SIG-M5 treated with dmso at 0.1 percent for 504 hours (cell line): ENCODE data around the gene PCNX2.
A peak's percentile ranks its signal among the peaks of the same experiment; 100 is the strongest.
"Not testable (repeated sequence)": the region's sequence is repeated elsewhere in the genome, so short reads cannot be mapped to it uniquely, and the experiment has no call there.

Experiments used
- DNase-seq: peaks from one replicate; lab custom pipeline; 2025; ENCODE audit not compliant: unreplicated experiment; lab: John Stamatoyannopoulos, UW

Gene PCNX2

DNA sequence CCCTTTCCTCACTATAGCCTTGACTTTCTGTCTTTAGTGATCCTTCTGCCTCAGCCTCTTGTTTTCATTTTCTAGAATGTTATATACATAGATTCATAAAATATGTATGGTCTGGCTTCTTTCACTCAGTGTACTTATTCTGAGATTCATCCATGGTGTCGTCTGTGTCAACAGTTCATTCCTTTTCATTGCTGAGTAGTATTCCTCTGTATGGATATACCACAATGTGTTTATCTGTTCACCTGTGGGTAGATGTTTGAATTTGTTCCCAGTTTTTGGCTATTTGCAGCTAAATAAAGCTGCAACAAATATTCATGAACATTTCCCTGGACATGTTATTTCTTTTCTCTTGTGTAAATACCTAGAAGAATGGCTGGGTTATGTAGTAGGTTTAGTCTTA, 131.8 kb downstream of the PCNX2 start:
- DNase-seq = no peak

DNA sequence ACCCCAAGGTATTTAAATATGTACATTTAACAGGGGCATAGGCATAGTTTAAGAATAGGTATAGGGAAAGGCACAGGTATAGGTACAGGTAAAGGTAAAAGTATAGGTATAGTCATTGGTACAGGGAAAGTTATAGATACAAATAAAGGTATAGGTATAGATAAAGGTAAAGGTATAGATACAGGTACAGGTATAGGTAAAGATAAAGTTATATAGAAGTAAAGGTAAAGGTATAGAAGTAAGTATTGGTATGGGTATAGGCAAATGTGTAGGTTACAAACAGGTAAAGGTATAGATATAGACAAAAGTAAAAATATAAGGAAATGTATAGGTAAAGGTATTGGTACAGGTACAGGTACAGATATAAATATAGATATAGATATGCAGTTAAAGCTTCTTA, 137.2 kb downstream of the PCNX2 start:
- DNase-seq = no peak

DNA sequence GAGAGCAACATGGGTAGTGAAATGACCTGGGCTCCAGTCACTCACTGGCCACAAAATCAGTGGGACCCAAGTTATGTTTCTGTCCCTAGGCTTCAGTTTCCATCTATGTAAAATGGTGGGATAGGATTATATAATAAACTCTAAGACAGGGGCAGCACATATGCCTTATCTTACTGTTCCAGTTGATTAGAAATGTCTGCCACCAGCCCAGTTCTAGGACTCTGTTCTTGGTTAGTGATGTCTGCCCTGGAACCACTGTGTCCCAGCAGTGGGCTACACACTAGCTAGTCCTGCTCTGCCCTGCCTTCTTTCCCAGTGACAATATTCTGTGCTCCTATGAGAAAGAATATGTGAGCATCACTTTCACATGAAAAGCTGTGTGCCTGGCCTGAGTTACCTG, 138.3 kb downstream of the PCNX2 start:
- no peak for DNase-seq

DNA sequence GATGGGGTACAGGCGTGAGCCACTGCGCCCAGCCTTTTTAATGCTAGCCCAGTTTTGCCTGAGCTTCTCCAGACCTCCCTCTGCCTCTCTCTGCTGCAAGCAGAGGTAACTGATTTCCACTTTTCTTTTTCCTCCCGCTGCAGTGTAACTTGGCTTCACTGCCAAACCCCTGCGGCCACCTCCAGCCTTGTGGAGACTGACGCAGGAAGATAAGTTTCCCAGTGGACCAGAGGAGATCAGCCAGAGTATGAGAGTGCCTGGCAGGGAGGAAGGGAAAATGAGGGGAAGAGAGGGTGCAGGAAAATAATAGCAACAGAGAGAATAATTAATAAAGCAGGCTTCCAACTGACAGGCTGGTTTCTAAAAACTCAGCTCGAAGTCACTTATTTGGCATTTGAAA, 143.7 kb downstream of the PCNX2 start:
- no peak for DNase-seq

DNA sequence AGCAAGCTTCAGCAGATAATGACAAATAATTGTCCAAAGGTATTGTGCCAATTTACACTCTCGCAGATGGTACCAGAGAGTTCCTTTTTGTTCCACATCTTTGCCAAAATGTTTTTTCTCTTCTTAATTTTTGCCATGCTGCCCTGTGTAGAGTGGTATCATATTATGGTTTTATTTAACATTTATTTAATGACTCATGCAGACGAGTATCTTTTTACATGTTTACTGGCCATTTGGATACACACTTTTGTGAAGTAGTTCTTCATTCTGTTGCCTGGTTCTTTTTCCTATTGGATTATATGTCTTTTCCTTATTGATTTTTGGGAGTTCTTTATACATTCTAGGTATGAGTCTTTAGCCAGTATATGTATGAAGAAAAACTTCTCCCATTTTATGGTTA, 151.1 kb downstream of the PCNX2 start:
- no peak for DNase-seq

DNA sequence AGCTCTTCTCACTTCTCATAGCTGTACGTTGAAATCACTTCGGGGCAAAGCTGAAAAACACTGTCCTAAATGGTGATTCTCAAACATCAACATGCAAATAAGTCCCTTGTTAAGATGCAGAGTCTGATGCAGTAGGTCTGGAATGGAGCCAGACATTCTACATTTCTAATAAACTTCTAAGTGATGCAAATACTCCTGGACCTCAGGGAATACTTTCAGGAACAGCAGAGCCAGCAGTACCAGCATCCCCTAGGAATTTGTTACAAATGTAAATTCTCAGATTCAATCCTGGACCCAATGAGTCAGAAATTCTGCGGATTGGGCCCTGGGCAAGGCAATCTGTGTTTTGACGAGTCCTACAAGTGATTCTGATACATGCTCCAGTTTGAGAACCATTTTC, 152.3 kb downstream of the PCNX2 start:
- DNase-seq = no peak

DNA sequence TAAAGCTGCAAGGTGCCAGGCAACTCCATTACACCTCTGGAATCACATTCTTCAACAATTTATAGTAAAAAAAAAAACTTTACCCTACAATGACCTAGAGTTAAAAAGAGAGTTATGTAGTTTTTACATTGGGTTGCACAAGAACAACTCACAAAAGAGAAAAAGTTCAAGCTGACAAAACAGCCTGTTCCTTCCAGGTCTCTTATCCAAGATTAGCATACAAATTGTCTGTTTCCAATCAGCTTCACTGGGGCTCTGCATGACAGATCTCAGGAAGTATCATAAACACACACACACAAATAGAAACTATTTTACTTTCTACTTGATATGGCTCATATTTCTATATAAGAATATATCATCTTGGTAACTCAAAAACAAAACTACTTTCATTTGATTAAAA, 154.6 kb downstream of the PCNX2 start:
- no peak for DNase-seq

DNA sequence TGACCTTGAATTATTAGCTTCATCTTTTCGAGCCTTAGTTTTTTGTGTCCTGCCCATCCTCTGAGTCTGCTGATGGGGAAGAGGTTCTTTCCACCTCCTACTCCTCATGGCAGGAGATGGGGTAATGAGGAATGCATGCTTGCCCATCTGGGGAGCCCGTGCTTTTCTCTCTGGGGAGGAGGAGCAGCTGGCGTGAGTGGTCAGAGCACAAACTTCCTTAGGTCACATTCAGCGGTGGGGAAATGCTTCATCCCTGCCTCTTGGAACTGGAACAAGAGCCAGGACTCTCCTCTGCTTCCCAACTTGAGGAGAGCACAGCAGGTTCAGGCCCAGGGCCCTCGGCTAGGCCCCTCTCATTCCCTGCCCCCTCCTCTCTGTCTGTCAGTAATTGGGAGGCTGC, 155.0 kb downstream of the PCNX2 start:
- DNase-seq = no peak

DNA sequence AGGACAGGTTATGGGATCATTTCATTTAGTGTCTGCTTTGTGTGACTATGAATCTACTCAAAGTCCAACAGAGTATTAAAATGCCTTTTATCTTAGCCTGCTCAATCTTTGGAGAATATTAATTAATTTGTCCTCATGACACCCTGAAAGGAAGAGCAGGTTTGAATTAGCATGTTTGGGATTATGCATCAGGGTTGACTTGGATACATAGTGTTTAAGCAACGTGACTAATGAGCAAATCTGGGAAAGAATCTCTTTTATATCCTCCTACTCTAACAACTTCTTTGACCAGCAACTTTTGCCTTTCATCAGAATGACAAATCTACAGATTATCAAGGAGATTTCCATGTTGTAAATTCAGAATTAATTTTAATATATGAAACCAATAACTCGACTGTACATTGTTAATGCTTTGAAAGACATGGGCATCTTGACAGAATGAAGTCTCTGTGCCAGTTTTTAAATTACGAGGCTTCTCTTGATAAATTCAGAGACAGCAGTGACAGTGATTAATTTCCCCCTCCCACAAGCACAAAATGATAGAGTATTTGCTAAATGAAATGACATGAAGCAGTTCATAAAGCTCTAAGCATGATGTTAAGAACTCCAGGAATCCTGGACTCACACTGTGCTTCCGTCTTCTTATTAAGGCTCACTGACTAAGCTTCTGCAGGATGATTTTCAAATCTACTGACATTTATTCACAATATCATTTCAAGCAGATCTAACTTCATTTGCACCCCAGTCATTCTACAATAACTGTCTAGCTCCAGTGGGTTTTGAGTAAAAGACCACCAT, 156.5 kb downstream of the PCNX2 start:
- no peak for DNase-seq

DNA sequence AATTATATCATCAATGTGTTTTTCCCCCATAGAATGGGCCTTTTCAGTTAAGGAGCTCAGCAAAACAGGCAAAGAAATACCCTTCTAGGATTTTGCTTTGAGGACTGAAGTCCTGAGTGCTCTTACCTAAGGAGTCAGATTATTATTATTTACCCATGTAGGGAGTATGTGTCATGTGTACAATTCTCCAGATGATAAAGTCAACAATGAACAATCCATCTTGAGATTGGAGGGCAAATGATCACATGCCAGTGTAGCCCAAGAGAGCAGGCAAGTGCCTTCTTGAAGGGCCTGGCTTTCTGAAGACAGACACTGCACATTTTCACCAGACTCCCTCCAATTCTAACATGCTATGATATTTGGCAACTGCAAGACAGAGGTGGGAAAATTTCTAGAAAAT, 159.7 kb downstream of the PCNX2 start:
- DNase-seq = no peak

DNA sequence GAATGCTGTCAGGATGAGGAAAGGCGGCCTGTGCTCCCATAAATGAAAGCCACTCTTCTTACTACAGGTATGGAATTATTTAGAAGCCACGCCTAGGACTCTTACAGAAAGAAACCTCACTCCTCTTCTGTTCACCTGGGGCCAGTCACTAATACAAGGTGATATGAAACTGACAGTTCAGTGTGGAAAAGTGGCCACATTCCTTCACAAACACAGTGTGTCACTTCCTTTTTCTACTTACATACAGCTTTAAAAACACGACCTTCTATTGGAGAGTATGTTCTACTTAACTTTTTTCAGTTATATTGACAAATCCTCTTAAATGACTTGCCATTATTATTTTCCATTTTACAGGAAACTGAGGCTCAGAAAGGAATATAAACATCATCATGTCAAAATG, 163.1 kb downstream of the PCNX2 start:
- DNase-seq = peak; percentile 5

DNA sequence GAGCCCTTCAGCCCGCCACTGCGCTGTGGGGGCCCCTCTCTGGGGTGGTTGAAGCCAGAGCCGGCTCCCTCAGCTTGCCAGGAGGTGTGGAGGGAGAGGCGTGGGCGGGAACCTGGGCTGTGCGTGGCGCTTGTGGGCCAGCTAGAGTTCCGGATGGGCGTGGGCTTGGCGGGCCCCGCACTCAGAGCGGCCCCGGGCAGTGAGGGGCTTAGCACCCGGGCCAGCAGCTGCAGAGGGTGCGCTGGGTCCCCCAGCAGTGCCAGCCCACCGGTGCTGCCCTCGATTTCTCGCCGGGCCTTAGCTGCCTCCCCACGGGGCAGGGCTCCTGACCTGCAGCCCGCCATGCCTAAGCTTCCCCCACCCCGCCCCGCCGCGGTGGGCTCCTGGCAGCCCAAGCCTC, 166.5 kb downstream of the PCNX2 start:
- not testable (repeated sequence) for DNase-seq

DNA sequence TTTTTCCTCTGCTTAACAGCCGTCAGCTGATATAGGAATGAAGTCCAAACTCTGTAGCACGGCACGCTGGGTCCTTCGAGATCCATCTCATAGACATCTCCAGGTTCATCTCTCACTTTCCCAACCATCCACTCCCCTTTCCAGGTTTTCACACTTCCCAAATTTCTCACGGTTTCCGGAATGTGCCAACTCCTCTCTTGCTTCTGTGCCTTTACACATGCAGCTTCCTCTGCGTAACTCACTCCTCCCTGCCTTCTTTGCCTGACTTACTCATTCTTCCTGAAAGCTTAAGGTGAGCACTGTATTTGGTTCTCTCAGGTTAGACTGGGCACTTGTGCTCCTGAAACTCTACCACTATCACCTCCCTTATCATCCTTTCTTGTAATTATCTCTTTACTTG, 168.4 kb downstream of the PCNX2 start:
- DNase-seq = no peak

DNA sequence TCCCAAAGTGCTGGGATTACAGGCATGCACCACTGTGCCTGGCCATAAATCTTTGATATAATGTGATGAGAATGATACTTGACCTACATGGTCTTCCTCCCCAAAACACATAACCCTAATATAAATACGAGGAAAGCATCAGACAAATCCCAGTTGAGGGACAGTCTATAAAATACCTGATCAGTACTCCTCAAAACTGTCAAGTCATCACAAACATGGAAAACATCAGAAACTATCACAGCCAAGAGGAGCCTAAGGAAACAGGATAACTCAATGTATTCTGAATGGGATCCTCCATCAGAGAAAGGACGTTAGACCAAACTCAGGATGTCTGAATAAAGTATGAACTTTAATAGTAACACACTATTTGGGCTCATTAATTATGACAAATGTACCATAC, 172.7 kb downstream of the PCNX2 start:
- no peak for DNase-seq

DNA sequence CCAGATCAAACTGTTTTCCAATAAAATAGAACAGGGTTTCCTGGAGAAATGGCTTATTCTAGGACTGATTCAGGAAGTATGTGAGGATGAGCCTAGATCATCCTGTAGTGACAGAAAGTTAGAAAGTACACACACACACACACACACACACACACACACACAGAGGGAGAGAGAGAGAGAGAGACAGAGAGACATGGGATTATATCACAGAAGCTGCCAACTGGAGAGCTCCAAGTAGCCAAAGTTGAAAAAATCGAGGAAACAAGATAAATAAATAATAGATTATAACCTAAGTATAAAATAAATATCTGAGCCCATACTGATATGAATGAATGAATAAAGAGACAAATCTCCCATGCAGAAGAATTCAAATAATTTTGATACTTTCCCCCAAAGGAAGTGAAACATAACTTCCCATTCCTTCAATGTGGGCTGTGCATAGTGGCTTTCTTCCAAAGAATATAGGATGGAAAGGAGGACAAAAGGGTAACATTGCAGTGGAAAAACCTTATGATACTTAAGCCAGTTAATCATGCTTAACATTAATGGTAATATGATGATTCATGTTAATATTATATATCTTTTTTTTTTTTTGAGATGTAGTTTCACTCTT, 173.5 kb downstream of the PCNX2 start:
- DNase-seq = no peak

DNA sequence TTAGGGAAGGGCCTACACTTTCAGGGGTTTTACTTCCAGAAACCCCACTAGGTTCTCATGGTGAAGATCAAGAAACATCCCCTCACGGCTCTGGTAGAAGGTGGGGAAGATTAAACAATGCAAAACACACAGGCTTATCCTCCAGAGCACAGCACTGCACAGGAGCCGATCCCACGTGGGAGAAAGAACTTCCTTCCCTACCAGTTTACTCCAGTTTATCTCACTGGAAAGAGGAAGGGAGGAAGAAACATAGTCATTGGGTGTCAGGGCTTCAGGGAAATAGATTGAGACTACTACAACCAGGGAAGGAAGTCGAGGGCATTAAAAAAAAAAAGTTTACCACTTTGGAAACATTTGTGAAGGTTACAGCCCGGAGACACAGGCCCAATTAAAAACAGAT, 180.7 kb downstream of the PCNX2 start:
- DNase-seq = peak; percentile 68

DNA sequence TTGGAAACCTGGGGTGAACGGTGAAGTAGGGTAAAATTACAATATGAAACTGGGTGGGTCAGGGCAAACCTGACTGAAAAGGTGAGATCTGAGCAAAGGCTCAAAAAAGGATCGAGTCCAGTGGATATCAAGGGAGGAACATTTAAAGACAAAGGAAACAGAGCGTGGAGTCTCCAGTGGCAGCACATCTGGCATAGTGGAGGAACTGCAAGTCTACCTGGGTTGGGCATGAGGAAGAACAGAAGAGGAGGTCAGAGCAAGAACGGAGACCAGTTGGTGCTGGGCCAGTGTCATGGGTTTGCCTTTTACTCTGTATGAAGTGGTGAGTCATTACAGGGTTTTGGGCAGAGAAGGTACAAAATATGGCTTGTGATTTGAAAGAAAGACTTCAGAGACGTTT, 181.4 kb downstream of the PCNX2 start:
- no peak for DNase-seq

DNA sequence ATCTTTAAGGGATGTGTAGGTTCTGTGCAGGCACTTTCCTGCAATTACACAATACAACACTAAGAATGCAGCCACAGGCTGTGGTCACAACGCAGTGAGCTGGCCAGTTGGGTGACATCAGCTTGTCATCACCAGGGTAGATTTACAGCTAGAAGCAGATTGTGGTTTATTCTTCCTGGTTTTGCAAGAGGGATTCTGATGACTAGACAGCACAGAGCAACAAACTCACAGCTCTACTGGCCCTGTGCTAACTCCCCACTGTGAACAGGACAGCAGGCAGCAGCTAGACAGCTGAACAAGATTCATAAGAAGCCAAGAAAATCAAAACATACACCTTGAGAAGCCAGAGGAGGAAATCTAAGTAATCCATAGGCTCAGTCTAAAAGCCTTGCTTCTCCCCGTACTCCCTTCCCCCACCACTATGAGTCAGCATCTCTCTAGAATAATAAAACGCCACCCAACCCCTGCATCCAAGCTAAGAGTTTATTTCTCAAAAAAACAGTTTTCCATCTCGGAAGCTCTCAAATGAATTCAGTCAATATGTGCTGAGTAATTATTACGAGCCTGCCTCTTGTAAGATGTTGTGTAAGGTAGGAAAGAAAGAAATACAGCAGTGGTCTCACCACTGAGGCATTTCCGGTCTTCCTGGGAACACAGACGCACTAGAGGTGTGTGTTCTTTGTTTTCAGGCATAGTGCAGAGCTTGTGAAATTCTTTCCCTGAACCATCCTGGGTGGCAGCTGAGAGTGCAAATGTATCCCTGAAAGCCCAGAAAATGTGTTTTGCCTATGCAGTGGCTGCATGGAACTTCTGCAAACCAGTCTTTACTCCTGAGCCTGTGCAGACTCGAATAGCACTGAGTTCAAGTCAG, 182.3 kb downstream of the PCNX2 start:
- peak; percentile 100 for DNase-seq

DNA sequence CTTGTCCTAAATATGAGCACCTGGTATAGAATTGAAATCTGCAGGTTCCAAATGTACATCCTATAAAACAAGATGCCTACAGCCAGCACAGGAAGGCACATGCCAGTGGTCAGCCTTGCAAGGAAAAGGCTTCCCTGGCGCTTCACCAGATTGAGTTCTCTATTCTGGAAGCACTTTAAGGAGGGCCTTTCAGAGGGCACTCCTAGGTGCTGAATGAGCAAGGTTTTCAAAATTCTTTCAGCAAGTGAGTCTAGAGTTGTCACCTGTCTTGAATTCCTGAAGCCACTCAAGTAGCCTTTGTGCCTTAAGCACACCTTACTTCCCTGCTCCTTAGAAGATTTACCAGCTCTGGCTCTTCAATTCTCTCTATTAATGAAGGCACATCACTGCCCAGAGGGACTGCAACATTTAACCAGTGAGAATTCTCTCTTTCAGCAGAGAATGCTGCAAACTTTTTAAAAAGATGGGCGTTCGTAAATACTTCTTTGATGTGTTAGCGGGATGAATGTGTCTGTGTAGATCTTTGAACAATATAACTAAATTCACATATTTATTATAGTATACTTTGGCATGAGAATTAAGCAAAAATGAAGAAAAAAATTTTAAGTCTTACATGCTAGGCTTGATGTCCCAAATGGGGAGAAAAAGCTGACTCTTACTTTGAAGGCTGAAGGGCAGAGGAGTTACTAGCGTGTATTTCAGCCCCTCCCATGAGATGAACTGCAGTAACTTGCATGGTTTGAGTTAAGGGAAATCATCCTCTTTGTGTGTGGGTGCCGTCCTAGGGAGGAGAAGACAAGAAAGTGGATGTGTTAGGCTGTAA, 183.1 kb downstream of the PCNX2 start:
- DNase-seq = no peak

DNA sequence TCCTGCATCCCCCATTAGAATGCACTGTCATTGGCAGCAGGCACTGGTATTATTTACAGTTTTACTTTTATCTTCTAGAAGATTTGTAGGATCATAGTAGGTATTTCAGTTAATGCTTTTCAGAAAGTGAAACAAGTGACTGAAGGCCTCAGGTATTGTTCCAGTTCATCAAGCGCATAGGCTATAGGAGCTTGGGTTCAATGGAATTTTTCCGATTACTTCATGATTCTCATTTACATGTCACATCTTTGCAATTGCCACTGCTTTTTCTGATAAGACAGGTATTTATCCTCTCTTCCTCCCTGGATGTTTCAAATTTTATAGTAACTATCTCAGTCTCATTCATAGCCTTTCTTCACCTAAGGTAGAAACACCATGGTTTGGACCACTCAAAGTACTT, 183.8 kb downstream of the PCNX2 start:
- no peak for DNase-seq

DNA sequence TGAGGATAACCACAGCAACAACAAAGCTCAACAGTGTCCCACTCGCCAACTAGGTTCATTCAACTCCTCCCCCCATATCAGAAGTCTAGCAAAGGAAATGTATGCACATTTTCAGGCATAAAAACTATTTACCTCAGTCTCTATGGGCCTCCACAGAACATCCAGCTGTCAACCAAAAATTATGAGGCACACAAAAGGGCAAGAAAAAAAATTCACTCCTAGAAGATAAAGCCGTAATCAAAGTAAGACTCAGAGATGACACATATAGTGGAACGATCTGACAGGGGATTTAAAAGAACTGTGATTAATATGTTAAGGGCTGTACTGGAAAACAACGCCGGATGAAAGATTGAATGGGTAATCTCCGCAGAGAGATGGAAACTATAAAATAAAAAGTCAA, 186.4 kb downstream of the PCNX2 start:
- no peak for DNase-seq
